K562 (cell line): ENCODE data around the gene EEA1. TPM values are rescaled to one million over a fixed set of nuclear protein-coding genes. Genes with fewer than 3 reads are reported as not detected.

Experiments used
- ATAC-seq: fragments of 200-7000 bp; cut with Tn5 transposase; 3 replicates; pipeline ENCODE4 v1.9.1; 2020; ENCODE audit warnings: moderate library complexity
- BruUV-seq: library from RNA; stranded (reverse); fragments of 400-500 nt; replicated peaks from 2 replicates; lab custom pipeline; 2021; lab: Mats Ljungman, UMichigan
- CTCF ChIA-PET: fragments of 300-600 bp; formaldehyde crosslinking; extraction: SDS; loops from one replicate; lab custom pipeline; 2021; ENCODE audit warnings: low intra/inter-chr PET ratio; lab: Yijun Ruan, JAX
- POLR2A ChIA-PET: fragments of 300-600, 350-650 bp; sonication (Branson Sonifier 250); formaldehyde crosslinking; extraction: SDS; loops from one replicate; lab custom pipeline; 2021; ENCODE audit warnings: antibody characterized with exemption, inconsistent platforms; lab: Yijun Ruan, JAX
- DNase-seq, 4 experiments: peaks; one replicate each; pipeline versions ENCODE4 v3.0.0 to v3.0.0-alpha.2; 2011 to 2018; ENCODE audit warnings: low spot score in 3 of 4, mixed read lengths in 3 of 4; ENCODE audit errors: extremely low read depth in 1 of 4
- FAIRE-seq: peaks from 2 replicates; lab custom pipeline; 2011; peaks lifted over from hg19 to GRCh38; lab: Jason Lieb, UNC
- H2AFZ ChIP-seq: 2 replicates; pipeline ENCODE4 v1.6.0; 2011; ENCODE audit warnings: low read depth, low read length, control low read depth, inconsistent platforms
- H3K27ac ChIP-seq: fragments of 200-600 bp; 3 replicates; pipeline ENCODE4 v1.8.0; 2011; ENCODE audit warnings: low read depth, mild to moderate bottlenecking, control low read depth, inconsistent platforms, low read length, moderate library complexity, mixed read lengths; ENCODE audit errors: extremely low read depth
- H3K27me3 ChIP-seq, 2 experiments: fragments of 300-600 bp in 1 of 2; 2 replicates in 1 of 2; 3 replicates in 1 of 2; pipeline versions ENCODE4 v1.6.0 to v1.8.0; 2011; ENCODE audit warnings: inconsistent platforms in 2 of 2, low read length in 2 of 2, mild to moderate bottlenecking in 1 of 2, mixed read lengths in 1 of 2, moderate library complexity in 1 of 2; ENCODE audit not compliant: control insufficient read depth in 2 of 2, insufficient read depth in 2 of 2
- H3K36me3 ChIP-seq: fragments of 300-600 bp; 3 replicates; pipeline ENCODE4 v1.8.0; 2011; ENCODE audit warnings: mild to moderate bottlenecking, low read length, inconsistent platforms; ENCODE audit not compliant: control insufficient read depth, insufficient read depth
- H3K4me1 ChIP-seq, 2 experiments: fragments of 200-600 bp in 1 of 2; replicated peaks in 1 of 2; 2 replicates in 1 of 2; 3 replicates in 1 of 2; pipeline versions ENCODE4 v1.5.1 to v1.8.0; 2011; ENCODE audit warnings: inconsistent platforms in 2 of 2, low read length in 2 of 2, mild to moderate bottlenecking in 1 of 2, mixed read lengths in 1 of 2, moderate library complexity in 1 of 2; ENCODE audit not compliant: control insufficient read depth in 2 of 2, insufficient read depth in 2 of 2
- H3K4me2 ChIP-seq: 2 replicates; pipeline ENCODE4 v1.6.1; 2011; ENCODE audit warnings: low read length, control low read depth, inconsistent platforms, mixed read lengths; ENCODE audit not compliant: insufficient read depth
- H3K4me3 ChIP-seq: fragments of 200-600 bp; sonication (generic), shearing (Covaris generic); 2 replicates; pipeline ENCODE4 v1.5.1; 2016; ENCODE audit warnings: control low read depth, inconsistent platforms
- H3K79me2 ChIP-seq: fragments of 200-600 bp; 3 replicates; pipeline ENCODE4 v1.8.0; 2011; ENCODE audit warnings: low read length, inconsistent platforms; ENCODE audit not compliant: control insufficient read depth, insufficient read depth
- H3K9ac ChIP-seq, 2 experiments: 2 replicates each; pipeline versions ENCODE4 v1.6.0 to v1.6.1; 2011; ENCODE audit warnings: low read depth in 2 of 2, low read length in 2 of 2, control low read depth in 1 of 2, inconsistent platforms in 1 of 2, mild to moderate bottlenecking in 1 of 2, mixed read lengths in 1 of 2; ENCODE audit not compliant: insufficient read depth in 1 of 2
- H3K9me1 ChIP-seq: one replicate; pipeline ENCODE4 v1.6.0; 2011; ENCODE audit warnings: inconsistent platforms, mild to moderate bottlenecking, low read length, moderate library complexity; ENCODE audit not compliant: control insufficient read depth, insufficient read depth
- H3K9me3 ChIP-seq: replicated peaks from 2 replicates; pipeline ENCODE4 v1.5.1; 2011; ENCODE audit warnings: low read depth, low read length, inconsistent platforms; ENCODE audit not compliant: control insufficient read depth, insufficient read depth
- H4K20me1 ChIP-seq: replicated peaks from 2 replicates; pipeline ENCODE4 v1.6.1; 2011; ENCODE audit warnings: low read length, inconsistent platforms, mixed read lengths; ENCODE audit not compliant: control insufficient read depth, insufficient read depth
- ARID4B ChIP-seq: sonication (generic); formaldehyde crosslinking; IDR thresholded peaks from 2 replicates; pipeline ENCODE4 v1.8.0; 2022; ENCODE audit warnings: mild to moderate bottlenecking, missing genetic modification reagents
- DEAF1 ChIP-seq: fragments of 450-650 bp; formaldehyde crosslinking; IDR thresholded peaks from 2 replicates; pipeline ENCODE4 v1.4.0; 2020; ENCODE audit warnings: mild to moderate bottlenecking, moderate library complexity
- FOXO4 ChIP-seq: fragments of 450-650 bp; formaldehyde crosslinking; IDR thresholded peaks from 2 replicates; pipeline ENCODE4 v1.4.0; 2020; ENCODE audit warnings: mild to moderate bottlenecking, moderate library complexity
- HNRNPLL ChIP-seq: fragments of 200-400 bp; formaldehyde crosslinking; IDR thresholded peaks from 2 replicates; pipeline ENCODE4 v1.6.1; 2017; ENCODE audit warnings: low read length, low read depth, mild to moderate bottlenecking; ENCODE audit not compliant: poor library complexity, severe bottlenecking
- PHF21A ChIP-seq: fragments of 450-650 bp; IDR thresholded peaks from 2 replicates; pipeline ENCODE4 v1.6.1; 2017; ENCODE audit warnings: low read depth, borderline replicate concordance
- TCF15 ChIP-seq: fragments of 250-450 bp; sonication (Bioruptor Pico); IDR thresholded peaks from 2 replicates; pipeline ENCODE4 v1.8.0; 2022; ENCODE audit warnings: moderate library complexity, mild to moderate bottlenecking, inconsistent platforms
- WGBS: fragments of 100-300 bp; shearing (Covaris generic); methylation state at CpG from one replicate; pipeline ENCODE4 v1.1.6; 2016; ENCODE audit warnings: low coverage, mixed read lengths; ENCODE audit not compliant: insufficient coverage; ENCODE audit errors: missing lambda C conversion rate; 5-methylcytosine and 5-hydroxymethylcytosine counted together
- in situ Hi-C: fragments of 300-500 bp; cut with MboI; formaldehyde crosslinking; loops from 4 replicates; pipeline ENCODE4 v1.15.0; 2018; ENCODE audit warnings: inconsistent platforms, mixed read lengths
- intact Hi-C: fragments of 100-400 bp; cut with micrococcal nuclease; formaldehyde crosslinking; loops from 2 replicates; pipeline ENCODE4 v1.14.2; 2022
- polyA plus RNA-seq, 8 experiments: library from polyadenylated mRNA; depleted of rRNA in 4 of 8; stranded (reverse) in 5 of 8; unstranded in 3 of 8; fragments of >200 nt; fragmentation: Nextera tagmentation in 2 of 8; fragmentation: Illumina TruSeq in 1 of 8; extraction: Ambion mirVana in 2 of 8; extraction: Trizol in 1 of 8; gene quantifications; 2 replicates each; pipeline versions ENCODE4 v1.2.1 to v1.2.3, GENCODE V29; 2011 to 2014; ENCODE audit warnings: inconsistent platforms in 1 of 8, missing spikeins in 1 of 8
- total RNA-seq, 7 experiments: library from RNA; depleted of rRNA in 6 of 7; stranded (reverse); fragments of >200 nt in 6 of 7; fragmentation: Illumina TruSeq in 2 of 7; extraction: Trizol in 2 of 7; gene quantifications; 2 replicates each; pipeline versions ENCODE4 v1.2.1 to v1.2.3, GENCODE V29; 2011 to 2021; ENCODE audit warnings: low replicate concordance in 1 of 7
- TF ChIP-seq, protein P1 (sequence below): fragments of 450-650 bp; IDR thresholded peaks from 2 replicates; pipeline ENCODE4 v1.6.1; 2016; ENCODE audit warnings: missing biosample characterization, missing genetic modification characterization
- TF ChIP-seq, protein P2 (sequence below): fragments of 450-650 bp; formaldehyde crosslinking; IDR thresholded peaks from 2 replicates; pipeline ENCODE4 v1.4.0; 2022; ENCODE audit warnings: missing genetic modification characterization
- TF ChIP-seq, protein P3 (sequence below): sonication (generic); formaldehyde crosslinking; IDR thresholded peaks from 2 replicates; pipeline ENCODE4 v1.8.0; 2022; ENCODE audit warnings: mild to moderate bottlenecking, missing genetic modification reagents

The EEA1 gene
- total and polyA plus RNA-seq, 9 of the 15 experiments (the other 6 are each of a cell fraction or from before 2014, with no cell fraction given), result 3.5 to 17.1 (median 7.5) TPM

DNA sequence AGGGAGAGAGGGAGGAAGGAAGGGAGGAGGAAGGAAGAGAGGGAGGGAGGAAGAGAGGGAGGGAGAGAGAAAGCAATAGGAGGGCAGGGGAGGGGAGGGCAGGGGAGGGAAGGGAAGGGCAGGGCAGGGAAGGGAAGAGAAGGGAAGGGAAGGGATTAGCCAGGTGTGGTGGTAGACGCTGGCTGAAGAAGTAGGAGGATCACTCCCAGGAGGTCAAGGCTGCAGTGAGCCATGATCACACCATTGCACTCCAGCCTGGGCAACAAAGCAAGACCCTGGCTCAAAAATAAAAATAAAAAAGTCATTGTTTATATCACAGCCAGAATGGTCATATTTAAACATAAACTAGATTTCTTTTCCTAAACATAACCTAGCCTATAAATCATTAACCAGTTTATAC, 20.4 kb upstream of the EEA1 start:
- TF ChIP-seq TCF15 (CRISPR knock-in tag), result no peak
- TF ChIP-seq HNRNPLL, result no peak
- TF ChIP-seq FOXO4, result no peak
- no peak for TF ChIP-seq ARID4B
- TF ChIP-seq, protein P1, sequence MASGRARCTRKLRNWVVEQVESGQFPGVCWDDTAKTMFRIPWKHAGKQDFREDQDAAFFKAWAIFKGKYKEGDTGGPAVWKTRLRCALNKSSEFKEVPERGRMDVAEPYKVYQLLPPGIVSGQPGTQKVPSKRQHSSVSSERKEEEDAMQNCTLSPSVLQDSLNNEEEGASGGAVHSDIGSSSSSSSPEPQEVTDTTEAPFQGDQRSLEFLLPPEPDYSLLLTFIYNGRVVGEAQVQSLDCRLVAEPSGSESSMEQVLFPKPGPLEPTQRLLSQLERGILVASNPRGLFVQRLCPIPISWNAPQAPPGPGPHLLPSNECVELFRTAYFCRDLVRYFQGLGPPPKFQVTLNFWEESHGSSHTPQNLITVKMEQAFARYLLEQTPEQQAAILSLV (tag), result no peak
- TF ChIP-seq PHF21A, result no peak
- no peak for TF ChIP-seq DEAF1 (CRISPR knock-in tag)
- TF ChIP-seq, protein P2, sequence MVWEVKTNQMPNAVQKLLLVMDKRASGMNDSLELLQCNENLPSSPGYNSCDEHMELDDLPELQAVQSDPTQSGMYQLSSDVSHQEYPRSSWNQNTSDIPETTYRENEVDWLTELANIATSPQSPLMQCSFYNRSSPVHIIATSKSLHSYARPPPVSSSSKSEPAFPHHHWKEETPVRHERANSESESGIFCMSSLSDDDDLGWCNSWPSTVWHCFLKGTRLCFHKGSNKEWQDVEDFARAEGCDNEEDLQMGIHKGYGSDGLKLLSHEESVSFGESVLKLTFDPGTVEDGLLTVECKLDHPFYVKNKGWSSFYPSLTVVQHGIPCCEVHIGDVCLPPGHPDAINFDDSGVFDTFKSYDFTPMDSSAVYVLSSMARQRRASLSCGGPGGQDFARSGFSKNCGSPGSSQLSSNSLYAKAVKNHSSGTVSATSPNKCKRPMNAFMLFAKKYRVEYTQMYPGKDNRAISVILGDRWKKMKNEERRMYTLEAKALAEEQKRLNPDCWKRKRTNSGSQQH, result no peak
- TF ChIP-seq, protein P3, sequence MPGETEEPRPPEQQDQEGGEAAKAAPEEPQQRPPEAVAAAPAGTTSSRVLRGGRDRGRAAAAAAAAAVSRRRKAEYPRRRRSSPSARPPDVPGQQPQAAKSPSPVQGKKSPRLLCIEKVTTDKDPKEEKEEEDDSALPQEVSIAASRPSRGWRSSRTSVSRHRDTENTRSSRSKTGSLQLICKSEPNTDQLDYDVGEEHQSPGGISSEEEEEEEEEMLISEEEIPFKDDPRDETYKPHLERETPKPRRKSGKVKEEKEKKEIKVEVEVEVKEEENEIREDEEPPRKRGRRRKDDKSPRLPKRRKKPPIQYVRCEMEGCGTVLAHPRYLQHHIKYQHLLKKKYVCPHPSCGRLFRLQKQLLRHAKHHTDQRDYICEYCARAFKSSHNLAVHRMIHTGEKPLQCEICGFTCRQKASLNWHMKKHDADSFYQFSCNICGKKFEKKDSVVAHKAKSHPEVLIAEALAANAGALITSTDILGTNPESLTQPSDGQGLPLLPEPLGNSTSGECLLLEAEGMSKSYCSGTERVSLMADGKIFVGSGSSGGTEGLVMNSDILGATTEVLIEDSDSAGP (CRISPR knock-in tag), result no peak
- ChIA-PET CTCF (no interaction called here), POLR2A (no interaction called here)
- DNase-seq, result no peak
- Histone ChIP-seq H3K27me3 (no peaks in the 10 kb centered on the region), H3K9me1 (no peaks in the 10 kb centered on the region), H3K4me3 (no peak overlapping the region), H4K20me1 (no peaks in the 10 kb centered on the region), H3K36me3 (no peaks in the 10 kb centered on the region), H3K4me2 (no peak overlapping the region), H2AFZ (no peak overlapping the region), H3K9me3 (peaks cover 2% of the 10 kb centered on the region; the same call in 1 of the 2 replicates), H3K27ac (no peak overlapping the region), H3K9ac (no peak overlapping the region), H3K4me1 (no peaks in the 10 kb centered on the region), H3K79me2 (no peaks in the 10 kb centered on the region)
- no TSS peak for BruUV-seq
- in situ Hi-C loops, result no loop called here
- WGBS, result no CpG with 5 or more reads among the region's 1 CpG
- intact Hi-C loops, result no loop called here
- ATAC-seq, result no peak
- FAIRE-seq, result no peak
